K562 (cell line): ENCODE results near the gene NXF1.

Experiments used
- GABPA ChIP-seq: fragments of 200-800 bp; sonication (Bioruptor generic); conservative IDR thresholded peaks from 2 replicates; pipeline ENCODE4 v1.6.1; 2016; ENCODE audit warnings: low read depth, missing genetic modification characterization, missing compliant biosample characterization
- GATA2 ChIP-seq: sonication (generic); formaldehyde crosslinking; IDR thresholded peaks from 2 replicates; pipeline ENCODE4 v1.4.0; 2020; ENCODE audit warnings: mild to moderate bottlenecking, missing genetic modification reagents
- HDAC2 ChIP-seq: fragments of 450-650 bp; IDR thresholded peaks from 2 replicates; pipeline ENCODE4 v1.6.1; 2016; ENCODE audit warnings: mild to moderate bottlenecking
- MTF1 ChIP-seq: fragments of 250-450 bp; sonication (Bioruptor Pico); IDR thresholded peaks from 2 replicates; pipeline ENCODE4 v1.9.0; 2021; ENCODE audit warnings: moderate library complexity, mild to moderate bottlenecking, inconsistent platforms, borderline replicate concordance
- POLR2AphosphoS5 ChIP-seq: IDR thresholded peaks from 2 replicates; pipeline ENCODE4 v1.6.1; 2011; ENCODE audit warnings: mild to moderate bottlenecking, low read depth, low read length, moderate library complexity; ENCODE audit not compliant: control insufficient read depth, insufficient read depth
- ZFPM2 ChIP-seq: fragments of 250-450 bp; sonication (Bioruptor Pico); IDR thresholded peaks from 2 replicates; pipeline ENCODE4 v1.5.1; 2022; ENCODE audit warnings: mild to moderate bottlenecking
- ZNF143 ChIP-seq: sonication (generic); formaldehyde crosslinking; IDR thresholded peaks from 2 replicates; pipeline ENCODE4 v1.9.0; 2022; ENCODE audit warnings: mild to moderate bottlenecking, missing genetic modification reagents
- TF ChIP-seq, protein P1 (sequence below), 2 experiments: fragments of 450-650 bp; formaldehyde crosslinking in 1 of 2; IDR thresholded peaks; 2 replicates each; pipeline versions ENCODE4 v1.4.0 to v1.6.1; 2014 to 2020; ENCODE audit warnings: mild to moderate bottlenecking in 2 of 2, borderline replicate concordance in 1 of 2, low read depth in 1 of 2

DNA sequence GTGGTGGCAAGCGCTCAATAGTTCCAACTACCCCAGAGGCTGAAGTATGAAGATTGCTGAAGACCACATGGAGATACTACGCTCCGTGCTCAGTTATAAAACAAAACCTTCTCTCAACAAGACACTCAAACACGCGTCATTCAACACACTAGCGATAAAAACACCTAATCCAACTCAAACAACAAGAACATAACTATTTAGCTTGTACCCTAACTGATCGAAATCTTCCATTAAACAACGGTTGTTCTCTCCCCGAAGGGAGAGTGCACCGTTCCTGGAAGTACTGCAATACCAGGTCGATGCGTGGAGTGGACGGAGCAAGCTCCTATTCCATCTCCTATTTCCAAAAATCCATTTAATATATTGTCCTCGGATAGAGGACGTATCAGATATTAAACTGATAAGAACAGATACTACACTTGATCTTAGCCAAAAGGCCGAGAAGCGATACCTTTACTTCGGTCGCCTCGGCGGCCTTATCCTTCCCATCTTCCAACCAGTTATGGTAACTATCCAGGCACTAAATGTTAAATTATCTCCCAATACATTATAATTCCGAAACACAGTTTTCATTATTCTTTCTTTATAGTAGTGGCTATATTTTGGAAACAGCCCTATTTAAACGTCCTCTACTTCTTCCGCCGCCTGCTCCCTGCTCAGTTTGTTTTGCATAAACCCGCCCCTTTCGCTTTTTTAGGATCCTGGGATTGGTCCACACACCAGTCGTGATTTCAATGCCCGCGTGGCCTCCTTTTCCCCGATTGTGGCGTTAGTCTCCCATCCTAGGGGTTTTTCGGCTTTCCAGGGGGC, 36.3 kb upstream of the NXF1 start:
- TF ChIP-seq POLR2AphosphoS5 (peak; percentile 100), GATA2 (CRISPR knock-in tag) (peak; percentile 96), GABPA (tag) (peak; percentile 74), ZFPM2 (CRISPR knock-in tag) (peak; percentile 100), ZNF143 (CRISPR knock-in tag) (peak; percentile 37; the same call in 1 of the 2 replicates), HDAC2 (no peak; the same call in 1 of the 2 replicates), MTF1 (CRISPR knock-in tag) (peak; percentile 69; the same call in 1 of the 2 replicates)
- TF ChIP-seq, protein P1, sequence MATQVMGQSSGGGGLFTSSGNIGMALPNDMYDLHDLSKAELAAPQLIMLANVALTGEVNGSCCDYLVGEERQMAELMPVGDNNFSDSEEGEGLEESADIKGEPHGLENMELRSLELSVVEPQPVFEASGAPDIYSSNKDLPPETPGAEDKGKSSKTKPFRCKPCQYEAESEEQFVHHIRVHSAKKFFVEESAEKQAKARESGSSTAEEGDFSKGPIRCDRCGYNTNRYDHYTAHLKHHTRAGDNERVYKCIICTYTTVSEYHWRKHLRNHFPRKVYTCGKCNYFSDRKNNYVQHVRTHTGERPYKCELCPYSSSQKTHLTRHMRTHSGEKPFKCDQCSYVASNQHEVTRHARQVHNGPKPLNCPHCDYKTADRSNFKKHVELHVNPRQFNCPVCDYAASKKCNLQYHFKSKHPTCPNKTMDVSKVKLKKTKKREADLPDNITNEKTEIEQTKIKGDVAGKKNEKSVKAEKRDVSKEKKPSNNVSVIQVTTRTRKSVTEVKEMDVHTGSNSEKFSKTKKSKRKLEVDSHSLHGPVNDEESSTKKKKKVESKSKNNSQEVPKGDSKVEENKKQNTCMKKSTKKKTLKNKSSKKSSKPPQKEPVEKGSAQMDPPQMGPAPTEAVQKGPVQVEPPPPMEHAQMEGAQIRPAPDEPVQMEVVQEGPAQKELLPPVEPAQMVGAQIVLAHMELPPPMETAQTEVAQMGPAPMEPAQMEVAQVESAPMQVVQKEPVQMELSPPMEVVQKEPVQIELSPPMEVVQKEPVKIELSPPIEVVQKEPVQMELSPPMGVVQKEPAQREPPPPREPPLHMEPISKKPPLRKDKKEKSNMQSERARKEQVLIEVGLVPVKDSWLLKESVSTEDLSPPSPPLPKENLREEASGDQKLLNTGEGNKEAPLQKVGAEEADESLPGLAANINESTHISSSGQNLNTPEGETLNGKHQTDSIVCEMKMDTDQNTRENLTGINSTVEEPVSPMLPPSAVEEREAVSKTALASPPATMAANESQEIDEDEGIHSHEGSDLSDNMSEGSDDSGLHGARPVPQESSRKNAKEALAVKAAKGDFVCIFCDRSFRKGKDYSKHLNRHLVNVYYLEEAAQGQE (IDR thresholded peaks at IDR 0.05; ENCODE audit: borderline replicate concordance) = peak; percentile 57
- TF ChIP-seq, protein P1 (CRISPR knock-in tag; IDR thresholded peaks at IDR 0.05; ENCODE audit: low read depth) = peak; percentile 92
